Cardiac muscle cell (in vitro differentiated cells and primary cell): ENCODE data around the gene RSPH6A. TPM values are rescaled to one million over a fixed set of nuclear protein-coding genes. Genes with fewer than 3 reads are reported as not detected.
A peak's percentile ranks its signal among the peaks of the same experiment; 100 is the strongest.

Experiments used
- DNase-seq, 2 donors: peaks; one replicate each; pipeline versions ENCODE4 v3.0.0 to v3.0.0-alpha.2; 2010 to 2017; ENCODE audit warnings: low read depth in 1 of 2, low spot score in 1 of 2
- H3K27ac ChIP-seq: fragments of 200-600 bp; sonication (generic); 2 replicates; pipeline ENCODE4 v1.5.1; 2016
- H3K27me3 ChIP-seq: fragments of 200-600 bp; sonication (generic); 2 replicates; pipeline ENCODE4 v1.6.0; 2016; ENCODE audit warnings: control low read depth
- H3K36me3 ChIP-seq: fragments of 200-600 bp; sonication (generic); 2 replicates; pipeline ENCODE4 v1.5.1; 2016; ENCODE audit warnings: control low read depth
- H3K4me1 ChIP-seq: fragments of 200-600 bp; sonication (generic); 2 replicates; pipeline ENCODE4 v1.8.1; 2017; ENCODE audit warnings: low read depth, mild to moderate bottlenecking, mixed run types
- H3K4me3 ChIP-seq: fragments of 200-600 bp; sonication (generic); 2 replicates; pipeline ENCODE4 v1.5.1; 2016; ENCODE audit warnings: mild to moderate bottlenecking
- H3K9me3 ChIP-seq: fragments of 200-600 bp; sonication (generic); 2 replicates; pipeline ENCODE4 v1.5.1; 2017; ENCODE audit warnings: low read depth, mild to moderate bottlenecking, control low read depth
- polyA plus RNA-seq: library from polyadenylated mRNA; unstranded; fragments of >200 nt; fragmentation: Nextera tagmentation; extraction: Ambion mirVana; gene quantifications from 2 replicates; pipeline ENCODE4 v1.2.1, GENCODE V29; 2016
- total RNA-seq: library from RNA; depleted of rRNA; stranded (reverse); fragments of >200 nt; gene quantifications from 2 replicates; pipeline ENCODE4 v1.2.3, GENCODE V29; 2016
- TF ChIP-seq, protein P1 (sequence below): IDR thresholded peaks from 2 replicates; pipeline ENCODE4 v1.5.1; 2012; ENCODE audit warnings: low read depth, mild to moderate bottlenecking, low read length

Gene RSPH6A
- total and polyA plus RNA-seq, 2 experiments from 2014 or later, result 0.27 to 0.45 TPM

DNA sequence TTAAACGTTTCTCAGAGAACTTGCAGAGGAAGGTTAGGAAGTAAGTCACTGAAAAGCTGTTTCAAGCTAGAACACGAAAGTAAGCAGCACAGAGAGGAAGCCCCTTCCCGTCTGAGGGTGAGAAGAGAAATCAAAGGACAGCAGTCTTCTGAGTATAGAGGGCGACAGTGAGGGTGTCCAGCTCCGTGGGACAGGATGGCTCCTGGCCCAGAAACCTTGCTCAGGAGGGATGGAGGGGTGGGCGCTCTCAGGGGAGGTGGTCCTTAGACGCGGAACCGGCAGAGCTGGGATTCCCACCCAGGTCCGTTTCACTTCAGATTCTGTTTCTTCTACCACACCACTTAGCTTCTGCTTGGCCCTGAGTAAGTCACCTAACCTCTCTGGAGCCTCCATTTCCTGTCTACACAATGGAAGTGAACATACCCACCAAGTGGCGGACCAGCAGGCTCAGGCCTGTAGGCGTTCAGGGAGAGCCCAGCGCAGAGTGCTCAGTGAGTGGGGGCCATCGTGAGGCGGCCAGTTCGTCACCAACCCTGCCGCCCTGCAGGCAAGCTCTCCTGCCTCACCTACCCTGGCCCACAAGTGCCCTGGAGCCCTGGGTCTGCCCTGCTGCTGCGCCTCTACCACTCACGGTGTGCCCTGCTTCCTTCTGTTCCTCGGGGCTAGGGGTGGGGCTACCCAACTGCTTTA lies 5.5 kb upstream of the RSPH6A start:
- Histone ChIP-seq H3K27me3 (no peaks in the 10 kb centered on the region), H3K27ac (peak overlapping the region; percentile 21), H3K36me3 (peaks cover 10% of the 10 kb centered on the region), H3K4me1 (peaks cover 10% of the 10 kb centered on the region), H3K4me3 (no peak overlapping the region), H3K9me3 (no peaks in the 10 kb centered on the region)
- DNase-seq, result no peak
- TF ChIP-seq, protein P1, sequence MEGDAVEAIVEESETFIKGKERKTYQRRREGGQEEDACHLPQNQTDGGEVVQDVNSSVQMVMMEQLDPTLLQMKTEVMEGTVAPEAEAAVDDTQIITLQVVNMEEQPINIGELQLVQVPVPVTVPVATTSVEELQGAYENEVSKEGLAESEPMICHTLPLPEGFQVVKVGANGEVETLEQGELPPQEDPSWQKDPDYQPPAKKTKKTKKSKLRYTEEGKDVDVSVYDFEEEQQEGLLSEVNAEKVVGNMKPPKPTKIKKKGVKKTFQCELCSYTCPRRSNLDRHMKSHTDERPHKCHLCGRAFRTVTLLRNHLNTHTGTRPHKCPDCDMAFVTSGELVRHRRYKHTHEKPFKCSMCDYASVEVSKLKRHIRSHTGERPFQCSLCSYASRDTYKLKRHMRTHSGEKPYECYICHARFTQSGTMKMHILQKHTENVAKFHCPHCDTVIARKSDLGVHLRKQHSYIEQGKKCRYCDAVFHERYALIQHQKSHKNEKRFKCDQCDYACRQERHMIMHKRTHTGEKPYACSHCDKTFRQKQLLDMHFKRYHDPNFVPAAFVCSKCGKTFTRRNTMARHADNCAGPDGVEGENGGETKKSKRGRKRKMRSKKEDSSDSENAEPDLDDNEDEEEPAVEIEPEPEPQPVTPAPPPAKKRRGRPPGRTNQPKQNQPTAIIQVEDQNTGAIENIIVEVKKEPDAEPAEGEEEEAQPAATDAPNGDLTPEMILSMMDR, result no peak

DNA sequence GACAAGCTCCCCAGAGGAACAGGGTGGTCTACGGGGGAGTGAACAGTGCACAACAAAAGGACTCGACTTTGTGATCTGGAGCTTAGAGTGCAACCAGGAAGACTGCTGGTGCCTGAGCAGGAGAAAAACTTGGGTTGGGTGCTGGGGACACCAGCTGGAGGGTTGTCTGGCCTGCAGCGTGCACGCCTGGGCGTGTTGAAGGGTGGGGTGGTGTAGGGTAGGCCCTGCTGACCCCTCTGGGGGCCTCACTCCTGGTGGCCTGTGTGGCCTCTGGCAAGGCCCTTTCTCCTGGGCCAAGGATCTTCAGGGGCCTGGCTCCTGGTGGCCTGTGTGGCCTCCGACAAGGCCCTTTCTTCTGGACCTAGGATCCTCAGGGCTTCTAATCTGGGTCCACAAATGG lies 4.7 kb upstream of the RSPH6A start:
- peaks cover 10% of the 10 kb centered on the region for H3K36me3 ChIP-seq
- H3K27me3 ChIP-seq, result no peaks in the 10 kb centered on the region
- no peak overlapping the region for H3K27ac ChIP-seq
- H3K4me3 ChIP-seq, result no peak overlapping the region
- no peak for DNase-seq
- H3K4me1 ChIP-seq, result peaks cover 12% of the 10 kb centered on the region
- TF ChIP-seq, protein P1, result no peak
- H3K9me3 ChIP-seq, result no peaks in the 10 kb centered on the region

DNA sequence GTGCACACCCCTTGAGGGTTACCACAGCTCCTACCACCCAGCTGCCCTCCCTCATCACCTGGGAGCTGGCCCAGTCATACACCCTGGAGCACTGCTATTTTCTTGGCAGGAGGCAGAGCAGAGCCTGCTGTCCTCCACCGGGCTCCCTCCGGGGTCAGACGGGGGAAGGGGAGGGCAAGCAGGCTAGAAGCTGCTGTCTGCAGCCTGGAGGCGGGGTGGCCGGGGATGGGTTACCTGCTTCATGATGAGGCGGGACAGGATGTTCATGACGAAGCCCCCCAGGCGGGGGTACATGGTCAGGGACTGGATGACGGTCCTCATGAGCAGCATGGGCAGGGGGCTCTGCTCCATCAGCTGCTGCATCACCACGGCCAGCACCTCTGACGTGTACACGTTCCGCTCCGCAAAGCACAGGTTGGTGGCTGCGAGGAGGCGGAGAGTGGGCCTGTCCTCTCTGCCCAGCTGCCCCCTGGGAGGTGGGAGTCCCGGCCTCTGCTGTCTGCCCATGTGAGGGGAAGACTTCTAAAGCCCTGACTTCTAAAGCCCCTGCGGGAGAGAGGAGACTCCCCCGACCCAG lies 2.7 kb upstream of the RSPH6A start:
- no peak for DNase-seq
- no peak overlapping the region for H3K4me3 ChIP-seq
- no peaks in the 10 kb centered on the region for H3K9me3 ChIP-seq
- H3K4me1 ChIP-seq, result peaks cover 20% of the 10 kb centered on the region
- peaks cover 9% of the 10 kb centered on the region for H3K36me3 ChIP-seq
- no peaks in the 10 kb centered on the region for H3K27me3 ChIP-seq
- H3K27ac ChIP-seq, result peak overlapping the region; percentile 22
- TF ChIP-seq, protein P1, result no peak

DNA sequence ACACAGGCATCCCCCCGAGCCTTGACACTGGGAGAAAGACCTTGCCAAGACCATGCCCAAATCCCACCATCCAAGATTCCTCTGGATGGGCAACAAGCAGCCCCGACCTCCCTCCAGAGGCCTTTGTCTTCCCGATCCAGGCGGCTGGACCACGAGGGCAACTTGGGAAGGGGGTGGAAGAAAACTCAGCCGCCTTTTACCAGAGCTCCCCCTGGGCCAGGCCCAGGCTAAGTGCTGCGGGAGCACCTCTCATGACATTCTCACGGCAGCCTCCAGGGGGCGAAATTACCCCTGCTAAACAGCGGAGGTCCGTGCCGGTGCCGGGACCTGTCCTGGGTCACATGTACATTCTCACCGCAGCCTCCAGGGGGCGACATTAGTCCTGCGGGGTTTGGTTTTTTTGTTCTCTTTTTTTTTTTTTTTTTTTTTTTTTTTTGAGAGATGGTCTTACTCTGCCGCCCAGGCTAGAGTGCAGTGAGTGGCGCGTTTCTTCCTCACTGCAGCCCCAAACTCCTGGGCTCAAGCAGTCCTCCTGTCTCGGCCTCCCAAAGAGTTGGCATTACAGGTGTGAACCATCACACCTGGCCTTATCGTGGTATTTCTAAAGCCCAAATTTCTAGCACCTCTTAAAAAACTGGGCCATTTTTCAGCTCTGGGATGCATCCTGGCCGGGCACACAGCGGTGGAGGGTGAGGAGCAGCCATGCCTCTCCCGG lies 2.1 kb upstream of the RSPH6A start:
- Histone ChIP-seq H3K27ac (peak overlapping the region; percentile 74), H3K4me3 (no peak overlapping the region), H3K9me3 (no peaks in the 10 kb centered on the region), H3K36me3 (peaks cover 3% of the 10 kb centered on the region), H3K4me1 (peaks cover 20% of the 10 kb centered on the region), H3K27me3 (no peaks in the 10 kb centered on the region)
- TF ChIP-seq, protein P1, result peak; percentile 99
- peak; percentile 96 for DNase-seq

DNA sequence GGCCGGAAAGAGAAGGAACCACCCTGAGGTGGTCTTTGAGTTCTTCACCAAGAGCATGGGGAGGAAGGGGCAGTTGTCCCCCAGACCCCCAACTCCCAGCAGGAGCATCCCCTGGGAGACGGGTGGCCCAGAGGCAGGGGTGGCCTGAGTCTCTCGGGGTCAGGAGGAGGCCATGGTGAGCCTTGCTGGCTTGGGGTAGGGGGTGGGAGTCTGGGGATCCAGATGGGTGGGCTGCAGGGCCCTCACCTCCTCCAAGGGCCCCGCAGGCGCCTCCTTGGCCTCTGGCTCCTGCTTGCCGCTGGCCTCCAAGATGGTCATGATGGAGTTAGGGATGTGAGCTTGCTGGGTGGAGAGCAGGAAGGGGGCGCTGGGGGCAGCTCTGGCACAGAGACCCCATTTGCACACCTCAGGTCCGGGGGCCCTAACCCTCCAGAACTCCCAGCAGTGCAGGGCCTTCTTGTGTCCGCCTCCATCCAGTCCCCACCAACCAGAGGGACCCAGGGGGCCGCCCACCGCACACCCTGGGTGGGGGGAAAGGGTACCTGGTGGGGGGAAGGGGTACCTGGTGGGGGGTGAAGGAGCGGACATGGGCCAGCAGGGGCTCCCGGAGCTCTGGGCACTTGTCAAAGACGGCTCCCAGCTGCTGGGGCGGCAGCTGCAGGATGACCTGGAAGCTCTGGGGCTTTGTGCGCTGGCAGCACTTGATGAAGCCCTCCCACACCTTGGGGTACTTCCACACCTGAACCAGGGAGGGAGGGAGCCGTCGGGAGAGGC lies 1.3 kb upstream of the RSPH6A start:
- Histone ChIP-seq H3K27ac (peak overlapping the region; percentile 74), H3K27me3 (no peaks in the 10 kb centered on the region), H3K4me3 (peak overlapping the region; percentile 54), H3K9me3 (no peaks in the 10 kb centered on the region), H3K4me1 (peaks cover 20% of the 10 kb centered on the region), H3K36me3 (peaks cover 3% of the 10 kb centered on the region)
- TF ChIP-seq, protein P1, result no peak
- DNase-seq, result no peak
